Prostate gland (tissue), 2 donors: ENCODE data around the gene TMEM181. TPM values are rescaled to one million over a fixed set of nuclear protein-coding genes. Genes with fewer than 3 reads are reported as not detected.

ENCODE experiments used
- DNase-seq: peaks from one replicate; pipeline ENCODE4 v3.0.0-alpha.2; 2019; ENCODE audit warnings: low spot score
- H3K27ac ChIP-seq, 2 donors: fragments of 200-600 bp; sonication (generic); 2 replicates each; pipeline ENCODE4 v1.5.1; 2017 to 2019
- H3K27me3 ChIP-seq: fragments of 200-600 bp; sonication (generic); replicated peaks from 2 replicates; pipeline ENCODE4 v1.5.1; 2019; ENCODE audit not compliant: insufficient read depth
- H3K36me3 ChIP-seq, 2 donors: fragments of 200-600 bp; sonication (generic); 1 replicate in 1 of 2; 2 replicates in 1 of 2; pipeline versions ENCODE4 v1.5.1 to v1.8.1; 2017 to 2019
- H3K4me1 ChIP-seq: fragments of 200-600 bp; sonication (generic); replicated peaks from 2 replicates; pipeline ENCODE4 v1.5.1; 2019
- H3K4me3 ChIP-seq, 2 donors: fragments of 200-600 bp; sonication (generic); 2 replicates each; pipeline ENCODE4 v1.5.1; 2017 to 2019
- H3K9me3 ChIP-seq: fragments of 200-600 bp; sonication (generic); 2 replicates; pipeline ENCODE4 v1.5.1; 2017
- CTCF ChIP-seq, 4 experiments: fragments of 200-600 bp in 2 of 4; fragments of 450-650 bp in 2 of 4; sonication (generic) in 2 of 4; IDR thresholded peaks; 1 replicate in 3 of 4; 2 replicates in 1 of 4; pipeline ENCODE4 v1.5.1; 2016 to 2019; ENCODE audit warnings: antibody characterized with exemption in 4 of 4, mild to moderate bottlenecking in 2 of 4, moderate library complexity in 2 of 4
- POLR2A ChIP-seq: fragments of 450-650 bp; IDR thresholded peaks from one replicate; pipeline ENCODE4 v1.6.1; 2016; ENCODE audit warnings: antibody characterized with exemption, mild to moderate bottlenecking
- POLR2AphosphoS5 ChIP-seq: sonication (generic); formaldehyde crosslinking; IDR thresholded peaks from one replicate; pipeline ENCODE4 v1.6.1; 2017; ENCODE audit warnings: antibody characterized with exemption
- WGBS: methylation state at CpG from one replicate; pipeline ENCODE4 v1.1.5; 2018; 5-methylcytosine and 5-hydroxymethylcytosine counted together
- intact Hi-C: fragments of 100-400 bp; cut with DNase I; formaldehyde crosslinking; loops from one replicate; pipeline ENCODE4 v1.14.2; 2022
- total RNA-seq, 2 donors: library from RNA; depleted of rRNA; stranded (reverse); fragments of >200 nt; gene quantifications; one replicate each; pipeline ENCODE4 v1.1.0, GENCODE V29; 2016

TMEM181 gene
- total RNA-seq, 2 donors from 2014 or later = 26.0 to 67.9 TPM

- Histone ChIP-seq H3K36me3 (no peaks in the 10 kb centered on the region), H3K27me3 (no peaks in the 10 kb centered on the region), H3K4me1 (no peaks in the 10 kb centered on the region), H3K9me3 (no peaks in the 10 kb centered on the region), H3K27ac (no peak overlapping the region), H3K4me3 (no peak overlapping the region)
- WGBS = 82% methylated on average over 9 of the region's 9 CpGs
- no peak for DNase-seq
- no peak for TF ChIP-seq POLR2A
- TF ChIP-seq CTCF (IDR thresholded peaks at IDR 0.05) = no peak
- TF ChIP-seq POLR2AphosphoS5 = no peak
- intact Hi-C loops = no loop called here
These were observed 9.1 kb downstream of the TMEM181 start for GRCh38 chr6:158569036-158569435.

DNA sequence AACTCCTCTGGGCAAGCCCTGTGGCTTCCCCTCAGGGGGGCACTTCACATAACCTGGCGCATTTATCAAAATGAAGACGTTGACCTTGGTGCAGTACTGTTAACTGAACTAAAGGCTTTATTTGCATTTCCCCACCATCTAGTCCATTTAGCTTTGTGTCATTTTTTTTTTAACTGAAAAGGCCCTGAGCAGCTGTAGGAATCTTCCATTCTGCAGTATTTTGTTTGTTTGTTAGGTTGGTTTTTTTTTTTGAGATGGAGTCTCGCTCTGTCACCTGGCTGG lies 10.7 kb downstream of the TMEM181 start:
- Histone ChIP-seq H3K9me3 (no peaks in the 10 kb centered on the region), H3K27me3 (no peaks in the 10 kb centered on the region), H3K27ac (no peak overlapping the region), H3K36me3 (no peaks in the 10 kb centered on the region), H3K4me3 (no peak overlapping the region), H3K4me1 (no peaks in the 10 kb centered on the region)
- no peak for DNase-seq
- no peak for TF ChIP-seq CTCF (IDR thresholded peaks at IDR 0.05)
- TF ChIP-seq POLR2A = no peak
- no peak for TF ChIP-seq POLR2AphosphoS5
- 73% methylated on average over 3 of the region's 3 CpGs for WGBS
- intact Hi-C loops = no loop called here

GRCh38 chr6:158571826-158572652 lies 12.1 kb downstream of the TMEM181 start:
- Histone ChIP-seq H3K36me3 (no peaks in the 10 kb centered on the region), H3K27me3 (no peaks in the 10 kb centered on the region), H3K27ac (peak overlapping the region in 1 of 2 donors; percentile 23), H3K9me3 (no peaks in the 10 kb centered on the region), H3K4me3 (no peak overlapping the region), H3K4me1 (no peaks in the 10 kb centered on the region)
- intact Hi-C loops = no loop called here
- no peak for TF ChIP-seq POLR2A
- TF ChIP-seq CTCF (IDR thresholded peaks at IDR 0.05) = no peak
- 71% methylated on average over 26 of the region's 26 CpGs for WGBS
- DNase-seq = no peak

DNA sequence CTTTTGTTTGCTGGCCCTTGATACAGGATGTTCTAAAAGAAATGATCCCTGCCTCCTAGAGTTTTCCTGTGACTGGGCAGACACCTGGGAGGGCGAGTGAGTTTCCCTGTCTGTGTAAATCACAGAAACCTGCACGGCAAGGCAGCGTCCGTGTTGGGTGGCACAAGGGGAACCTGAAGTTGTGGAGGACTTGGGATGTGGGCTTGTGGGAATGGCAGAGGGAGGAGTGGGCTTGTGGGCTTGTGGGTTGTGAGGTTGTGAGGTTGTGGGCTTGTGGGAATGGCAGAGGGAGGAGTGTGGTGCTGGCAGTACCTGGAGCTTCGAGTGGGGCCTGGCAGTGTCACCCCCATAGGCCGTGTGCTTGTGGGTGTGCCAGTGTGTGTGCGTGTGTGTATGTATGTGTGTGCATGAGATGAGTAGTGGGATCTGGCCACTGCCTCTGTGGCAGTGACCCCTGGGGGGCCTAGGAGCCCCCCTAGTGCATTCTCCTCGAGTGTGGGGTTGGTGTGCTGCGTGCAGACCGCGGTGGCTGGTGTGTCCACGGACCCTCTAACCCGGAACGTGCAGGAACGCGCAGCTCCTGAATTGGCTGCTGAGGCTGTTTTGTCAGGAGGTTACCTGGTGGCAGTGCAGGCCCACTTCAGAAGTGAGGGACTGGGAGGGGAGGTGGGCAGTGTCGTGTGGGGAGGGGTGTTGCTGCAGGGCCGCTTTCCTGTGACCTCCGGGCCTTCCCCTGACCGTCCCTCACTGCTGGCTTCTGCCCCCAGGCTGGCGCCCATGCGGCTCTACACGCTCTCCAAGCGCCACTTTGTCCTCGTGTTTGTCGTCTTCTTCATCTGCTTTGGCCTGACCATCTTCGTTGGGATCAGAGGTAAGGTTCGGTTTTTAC lies 13.0 kb downstream of the TMEM181 start:
- Histone ChIP-seq H3K36me3 (no peaks in the 10 kb centered on the region), H3K4me1 (no peaks in the 10 kb centered on the region), H3K4me3 (no peak overlapping the region), H3K27ac (peak overlapping the region in 1 of 2 donors; percentile 23), H3K27me3 (no peaks in the 10 kb centered on the region), H3K9me3 (no peaks in the 10 kb centered on the region)
- intact Hi-C loops = no loop called here
- DNase-seq = no peak
- TF ChIP-seq CTCF (IDR thresholded peaks at IDR 0.05) (no peak), POLR2AphosphoS5 (no peak), POLR2A (no peak)
- WGBS = 81% methylated on average over 24 of the region's 28 CpGs
